ENCODE measurements around the gene TBC1D14. TPM values are rescaled to one million over a fixed set of nuclear protein-coding genes. Genes with fewer than 3 reads are reported as not detected.

Gene TBC1D14
- total RNA-seq, 1 experiment from 2014 or later: 50.2 TPM

DNA sequence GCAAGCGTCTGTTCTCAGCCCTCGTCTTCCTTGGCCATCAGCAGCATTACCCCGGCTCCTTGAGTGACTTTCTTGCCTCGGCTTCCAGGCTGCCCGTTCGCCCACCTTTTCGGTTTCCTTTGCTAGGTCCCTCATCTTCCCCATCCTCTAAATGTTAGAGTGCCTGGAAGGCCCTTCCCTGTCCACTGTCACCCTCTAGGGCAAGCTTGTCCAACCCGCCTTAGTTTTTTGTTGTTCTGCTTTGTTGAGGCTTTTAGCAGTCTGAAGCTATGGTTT is 62.7 kb downstream of the TBC1D14 start:
- Mint-ChIP-seq H3K27me3 (ENCODE audit: low read depth) (no peaks in the 10 kb centered on the region), H3K4me1 (peaks cover 32 to 36% of the 10 kb centered on the region in 2 experiments), H3K9me3 (peaks cover 12 to 14% of the 10 kb centered on the region in 2 experiments), H3K4me3 (peak overlapping the region in 1 of 2 experiments; percentile 33; a peak in 2 of 5 replicates), H3K36me3 (ENCODE audit: insufficient read depth in 1 of 3, low read depth in 3 of 3) (peaks cover 19 to 23% (median 21%) of the 10 kb centered on the region in 3 experiments), H3K27ac (peak overlapping the region; percentile 93 to 99 (median 94))
- H3K4ac ChIP-seq (ENCODE audit: low read depth, low read length): no peak overlapping the region
- peak overlapping the region; percentile 70; the same call in 1 of the 2 replicates for H3K14ac ChIP-seq (ENCODE audit: insufficient read depth, low read length)
- H3K79me1 ChIP-seq (ENCODE audit: insufficient read depth, low read depth, low read length, poor library complexity, severe bottlenecking): no peaks in the 10 kb centered on the region
- H2BK5ac ChIP-seq (ENCODE audit: insufficient read length, low read length): no peak overlapping the region
- H2BK12ac ChIP-seq (ENCODE audit: insufficient read length, low read depth, low read length): peak overlapping the region; percentile 88
- H3K23me2 ChIP-seq (ENCODE audit: insufficient read length, low read depth, low read length, poor library complexity, severe bottlenecking): peaks cover 6% of the 10 kb centered on the region
- peaks cover 9% of the 10 kb centered on the region; the same call in 1 of the 2 replicates for H3K4me1 ChIP-seq (ENCODE audit: insufficient read depth, low read length)
- peak overlapping the region; percentile 92 for H3K27ac ChIP-seq (ENCODE audit: insufficient read length, low read depth, low read length)
- no peak overlapping the region for H2AFZ ChIP-seq (ENCODE audit: low read length)
- WGBS (ENCODE audit: extremely low coverage, insufficient read length, low lambda C conversion rate): no CpG with 5 or more reads among the region's 8 CpGs
- no peak for DNase-seq
- no peak overlapping the region for H3K56ac ChIP-seq (ENCODE audit: insufficient read length, low read depth, low read length)
- peak overlapping the region; percentile 71 for H3K18ac ChIP-seq (ENCODE audit: insufficient read length, low read depth, low read length)
- TF ChIP-seq, protein P1, sequence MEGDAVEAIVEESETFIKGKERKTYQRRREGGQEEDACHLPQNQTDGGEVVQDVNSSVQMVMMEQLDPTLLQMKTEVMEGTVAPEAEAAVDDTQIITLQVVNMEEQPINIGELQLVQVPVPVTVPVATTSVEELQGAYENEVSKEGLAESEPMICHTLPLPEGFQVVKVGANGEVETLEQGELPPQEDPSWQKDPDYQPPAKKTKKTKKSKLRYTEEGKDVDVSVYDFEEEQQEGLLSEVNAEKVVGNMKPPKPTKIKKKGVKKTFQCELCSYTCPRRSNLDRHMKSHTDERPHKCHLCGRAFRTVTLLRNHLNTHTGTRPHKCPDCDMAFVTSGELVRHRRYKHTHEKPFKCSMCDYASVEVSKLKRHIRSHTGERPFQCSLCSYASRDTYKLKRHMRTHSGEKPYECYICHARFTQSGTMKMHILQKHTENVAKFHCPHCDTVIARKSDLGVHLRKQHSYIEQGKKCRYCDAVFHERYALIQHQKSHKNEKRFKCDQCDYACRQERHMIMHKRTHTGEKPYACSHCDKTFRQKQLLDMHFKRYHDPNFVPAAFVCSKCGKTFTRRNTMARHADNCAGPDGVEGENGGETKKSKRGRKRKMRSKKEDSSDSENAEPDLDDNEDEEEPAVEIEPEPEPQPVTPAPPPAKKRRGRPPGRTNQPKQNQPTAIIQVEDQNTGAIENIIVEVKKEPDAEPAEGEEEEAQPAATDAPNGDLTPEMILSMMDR (conservative IDR thresholded peaks at IDR 0.05): no peak
- no peak overlapping the region for H3T11ph ChIP-seq (ENCODE audit: low read length)
- H3K4me2 ChIP-seq (ENCODE audit: insufficient read depth, insufficient read length, low read length): peak overlapping the region; percentile 44
- H4K8ac ChIP-seq (replicated peaks; ENCODE audit: insufficient read length, low read depth, low read length): no peak overlapping the region
- peak overlapping the region; percentile 73 for H2BK120ac ChIP-seq (ENCODE audit: low read depth, low read length, poor library complexity, severe bottlenecking)
- no peak overlapping the region for H3K23ac ChIP-seq (ENCODE audit: insufficient read length, low read depth, low read length)
- peak overlapping the region; percentile 72 for H2AK5ac ChIP-seq (ENCODE audit: insufficient read length, low read length)
- H4K5ac ChIP-seq (ENCODE audit: insufficient read length, low read depth, low read length): peak overlapping the region; percentile 26
- no peaks in the 10 kb centered on the region for H4K20me1 ChIP-seq (ENCODE audit: control insufficient read depth, insufficient read depth, insufficient read length)
- no peaks in the 10 kb centered on the region for H3K9me3 ChIP-seq (ENCODE audit: control insufficient read depth, low read depth, low read length)
- no peak overlapping the region for H3K9ac ChIP-seq (ENCODE audit: extremely low read depth, insufficient read length, low read length)
- H4K91ac ChIP-seq (ENCODE audit: insufficient read length, low read depth, low read length): peak overlapping the region; percentile 92
- H3K27me3 ChIP-seq (ENCODE audit: insufficient read depth, low read length): no peaks in the 10 kb centered on the region
- H3K79me2 ChIP-seq (ENCODE audit: insufficient read depth, low read length): no peaks in the 10 kb centered on the region
- H2BK20ac ChIP-seq (ENCODE audit: low read depth, low read length, poor library complexity, severe bottlenecking): no peak overlapping the region
- no peak overlapping the region for H2BK15ac ChIP-seq (ENCODE audit: low read depth, low read length)
